ENCODE measurements around the gene TRIML2.

- TF ChIP-seq EP300 (IDR thresholded peaks at IDR 0.05) (no peak), POLR2A (IDR thresholded peaks at IDR 0.05) (no peak), POLR2AphosphoS5 (IDR thresholded peaks at IDR 0.05) (no peak)
These were observed 16.6 kb downstream of the TRIML2 start for GRCh38 chr4:188092824-188093223.
